GM12878 (cell line): ENCODE measurements around the gene FLAD1. TPM values are rescaled to one million over a fixed set of nuclear protein-coding genes. Genes with fewer than 3 reads are reported as not detected.

Experiments
- BCL11A ChIP-seq: IDR thresholded peaks from 2 replicates; pipeline ENCODE4 v1.6.1; 2011; ENCODE audit warnings: low read depth, low read length
- BMI1 ChIP-seq: fragments of 450-650 bp; IDR thresholded peaks from 2 replicates; pipeline ENCODE4 v1.6.1; 2016; ENCODE audit warnings: mild to moderate bottlenecking, moderate library complexity, borderline replicate concordance
- EED ChIP-seq: sonication (generic); IDR thresholded peaks from 2 replicates; pipeline ENCODE4 v1.6.1; 2016; ENCODE audit warnings: antibody characterized with exemption, low read depth
- ESRRA ChIP-seq: IDR thresholded peaks from 2 replicates; pipeline ENCODE4 v1.6.1; 2012; ENCODE audit warnings: mild to moderate bottlenecking, low read length, improper control_type of control experiment
- JUNB ChIP-seq: IDR thresholded peaks from 2 replicates; pipeline ENCODE4 v1.6.1; 2016; ENCODE audit warnings: antibody characterized with exemption, mild to moderate bottlenecking
- MXI1 ChIP-seq: fragments of 150-350 bp; IDR thresholded peaks from 2 replicates; pipeline ENCODE4 v1.6.1; 2011; ENCODE audit warnings: low read depth, mild to moderate bottlenecking, inconsistent platforms, low read length, improper control_type of control experiment
- NFXL1 ChIP-seq: fragments of 450-650 bp; IDR thresholded peaks from 2 replicates; pipeline ENCODE4 v1.6.1; 2017; ENCODE audit warnings: antibody characterized with exemption, mild to moderate bottlenecking, borderline replicate concordance
- NR2F1 ChIP-seq: fragments of 450-650 bp; conservative IDR thresholded peaks from 2 replicates; pipeline ENCODE4 v1.6.1; 2017; ENCODE audit warnings: mild to moderate bottlenecking
- POLR2AphosphoS2 ChIP-seq: IDR thresholded peaks from 2 replicates; pipeline ENCODE4 v1.6.1; 2011; ENCODE audit warnings: low read depth, mild to moderate bottlenecking, low read length, improper control_type of control experiment, moderate library complexity
- POU2F2 ChIP-seq: IDR thresholded peaks from 3 replicates; pipeline ENCODE4 v1.6.1; 2011; ENCODE audit warnings: low read depth, mild to moderate bottlenecking, low read length, borderline replicate concordance
- RAD51 ChIP-seq: fragments of 450-650 bp; IDR thresholded peaks from 2 replicates; pipeline ENCODE4 v1.6.1; 2016; ENCODE audit warnings: moderate library complexity, mild to moderate bottlenecking, inconsistent platforms
- RELA ChIP-seq: fragments of 450-650 bp; IDR thresholded peaks from 2 replicates; pipeline ENCODE4 v1.8.0; 2014; ENCODE audit warnings: borderline replicate concordance; ENCODE audit not compliant: partially characterized antibody
- RUNX3 ChIP-seq: IDR thresholded peaks from 2 replicates; pipeline ENCODE4 v1.6.1; 2012; ENCODE audit warnings: low read length, inconsistent platforms
- SRF ChIP-seq, 2 experiments: IDR thresholded peaks; 2 replicates each; pipeline ENCODE4 v1.6.1; 2011; ENCODE audit warnings: low read depth in 2 of 2, low read length in 2 of 2, mild to moderate bottlenecking in 1 of 2, moderate library complexity in 1 of 2
- STAT3 ChIP-seq: IDR thresholded peaks from 2 replicates; pipeline ENCODE4 v1.6.1; 2011; ENCODE audit warnings: low read depth, low read length, improper control_type of control experiment
- ZNF274 ChIP-seq: IDR thresholded peaks from one replicate; pipeline ENCODE4 v1.8.0; 2011; ENCODE audit not compliant: insufficient read length, insufficient read depth
- ZNF384 ChIP-seq: IDR thresholded peaks from 2 replicates; pipeline ENCODE4 v1.6.1; 2012; ENCODE audit warnings: low read depth, mild to moderate bottlenecking, low read length, improper control_type of control experiment, borderline replicate concordance
- polyA plus RNA-seq, 11 experiments: library from polyadenylated mRNA; depleted of rRNA in 4 of 11; unstranded in 6 of 11; stranded (reverse) in 5 of 11; fragments of >200 nt; fragmentation: Nextera tagmentation in 4 of 11; fragmentation: Illumina TruSeq in 1 of 11; extraction: Ambion mirVana in 4 of 11; extraction: Trizol in 1 of 11; gene quantifications; 1 replicate in 1 of 11; 2 replicates in 10 of 11; pipeline versions ENCODE4 v1.2.1 to v1.2.3, GENCODE V29; 2011 to 2016; ENCODE audit warnings: inconsistent platforms in 2 of 11, missing spikeins in 2 of 11, low read depth in 1 of 11
- total RNA-seq, 4 experiments: library from RNA; depleted of rRNA in 3 of 4; stranded (reverse); fragments of >200 nt in 3 of 4; fragmentation: Illumina TruSeq in 1 of 4; extraction: Trizol in 1 of 4; gene quantifications; 2 replicates each; pipeline versions ENCODE4 v1.2.1 to v1.2.3, GENCODE V29; 2013 to 2021
- TF ChIP-seq, protein P1 (sequence below): fragments of 450-650 bp; IDR thresholded peaks from 2 replicates; pipeline ENCODE4 v1.6.1; 2017; ENCODE audit warnings: mild to moderate bottlenecking, moderate library complexity
- TF ChIP-seq, protein P2 (sequence below): IDR thresholded peaks from 2 replicates; pipeline ENCODE4 v1.6.1; 2012; ENCODE audit warnings: low read depth, low read length, improper control_type of control experiment
- TF ChIP-seq, protein P3 (sequence below): fragments of 450-650 bp; IDR thresholded peaks from 2 replicates; pipeline ENCODE4 v1.6.1; 2014; ENCODE audit warnings: mild to moderate bottlenecking
- TF ChIP-seq, protein P4 (sequence below): IDR thresholded peaks from 2 replicates; pipeline ENCODE4 v1.6.1; 2011; ENCODE audit warnings: low read depth, low read length, improper control_type of control experiment, borderline replicate concordance

Gene FLAD1
- total and polyA plus RNA-seq, 10 of the 15 experiments (the other 5 are each of a cell fraction or from before 2014, with no cell fraction given) = 22.9 to 93.4 (median 56.6) TPM

DNA sequence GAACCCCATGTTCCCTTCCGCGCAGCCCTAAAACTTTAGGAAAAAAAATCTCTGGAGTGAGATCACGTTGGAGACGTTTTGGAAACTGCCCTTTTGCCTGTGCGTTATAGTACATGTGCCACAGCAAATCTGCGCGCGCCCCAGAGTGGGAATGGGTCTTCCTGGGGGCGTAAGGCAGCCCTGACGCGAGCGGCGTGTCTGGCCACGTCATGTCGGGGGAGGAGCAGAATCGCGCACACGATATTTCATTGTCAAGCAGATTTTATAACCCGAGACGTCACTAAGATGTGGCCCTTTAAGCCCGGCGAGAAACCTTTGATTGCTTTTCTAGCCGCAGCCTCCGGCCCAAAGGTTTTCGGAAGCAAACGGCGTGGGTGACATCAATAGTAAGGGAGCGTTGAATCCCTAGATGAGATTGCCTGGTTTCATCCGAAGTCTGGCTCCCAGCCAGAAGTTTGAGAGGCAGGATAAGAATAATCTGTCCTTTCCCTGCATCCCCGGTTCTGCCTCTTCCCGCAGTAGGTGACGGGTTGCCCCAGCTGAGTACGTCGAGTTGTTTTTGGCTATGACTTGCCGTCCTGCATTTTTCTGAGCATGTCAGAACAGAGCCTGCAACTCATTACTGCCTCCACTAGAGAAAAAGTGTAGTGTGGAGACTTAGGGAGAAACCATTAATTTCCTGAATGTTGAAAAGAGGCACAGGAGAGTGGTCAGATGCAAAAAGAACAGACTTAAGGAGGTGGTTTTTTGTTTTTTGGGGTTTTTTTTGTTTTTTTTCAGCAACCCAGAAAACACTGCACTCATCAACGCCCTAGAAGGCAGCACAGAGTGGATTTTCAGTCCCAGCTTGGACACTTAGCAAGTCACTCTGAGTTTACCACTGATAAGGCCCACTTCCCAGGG, 45.8 kb upstream of the FLAD1 start (continued):
- TF ChIP-seq MXI1 (peak; percentile 21), STAT3 (no peak), POLR2AphosphoS2 (no peak; the same call in 1 of the 2 replicates), RAD51 (no peak), NFXL1 (no peak), BMI1 (no peak), ZNF384 (peak; percentile 67; the same call in 1 of the 2 replicates), POU2F2 (no peak; the same call in 2 of the 3 replicates), ESRRA (no peak), NR2F1 (no peak), BCL11A (no peak; the same call in 1 of the 2 replicates), JUNB (peak; percentile 14; the same call in 1 of the 2 replicates), SRF (IDR thresholded peaks at IDR 0.05; ENCODE audit: low read depth in 2 of 2, low read length in 2 of 2) (no peak), ZNF274 (no peak), EED (peak; percentile 45; the same call in 1 of the 2 replicates), RELA (no peak), RUNX3 (no peak)
- TF ChIP-seq, protein P1, sequence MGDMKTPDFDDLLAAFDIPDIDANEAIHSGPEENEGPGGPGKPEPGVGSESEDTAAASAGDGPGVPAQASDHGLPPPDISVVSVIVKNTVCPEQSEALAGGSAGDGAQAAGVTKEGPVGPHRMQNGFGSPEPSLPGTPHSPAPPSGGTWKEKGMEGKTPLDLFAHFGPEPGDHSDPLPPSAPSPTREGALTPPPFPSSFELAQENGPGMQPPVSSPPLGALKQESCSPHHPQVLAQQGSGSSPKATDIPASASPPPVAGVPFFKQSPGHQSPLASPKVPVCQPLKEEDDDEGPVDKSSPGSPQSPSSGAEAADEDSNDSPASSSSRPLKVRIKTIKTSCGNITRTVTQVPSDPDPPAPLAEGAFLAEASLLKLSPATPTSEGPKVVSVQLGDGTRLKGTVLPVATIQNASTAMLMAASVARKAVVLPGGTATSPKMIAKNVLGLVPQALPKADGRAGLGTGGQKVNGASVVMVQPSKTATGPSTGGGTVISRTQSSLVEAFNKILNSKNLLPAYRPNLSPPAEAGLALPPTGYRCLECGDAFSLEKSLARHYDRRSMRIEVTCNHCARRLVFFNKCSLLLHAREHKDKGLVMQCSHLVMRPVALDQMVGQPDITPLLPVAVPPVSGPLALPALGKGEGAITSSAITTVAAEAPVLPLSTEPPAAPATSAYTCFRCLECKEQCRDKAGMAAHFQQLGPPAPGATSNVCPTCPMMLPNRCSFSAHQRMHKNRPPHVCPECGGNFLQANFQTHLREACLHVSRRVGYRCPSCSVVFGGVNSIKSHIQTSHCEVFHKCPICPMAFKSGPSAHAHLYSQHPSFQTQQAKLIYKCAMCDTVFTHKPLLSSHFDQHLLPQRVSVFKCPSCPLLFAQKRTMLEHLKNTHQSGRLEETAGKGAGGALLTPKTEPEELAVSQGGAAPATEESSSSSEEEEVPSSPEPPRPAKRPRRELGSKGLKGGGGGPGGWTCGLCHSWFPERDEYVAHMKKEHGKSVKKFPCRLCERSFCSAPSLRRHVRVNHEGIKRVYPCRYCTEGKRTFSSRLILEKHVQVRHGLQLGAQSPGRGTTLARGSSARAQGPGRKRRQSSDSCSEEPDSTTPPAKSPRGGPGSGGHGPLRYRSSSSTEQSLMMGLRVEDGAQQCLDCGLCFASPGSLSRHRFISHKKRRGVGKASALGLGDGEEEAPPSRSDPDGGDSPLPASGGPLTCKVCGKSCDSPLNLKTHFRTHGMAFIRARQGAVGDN = peak; percentile 41; the same call in 1 of the 2 replicates
- TF ChIP-seq, protein P2, sequence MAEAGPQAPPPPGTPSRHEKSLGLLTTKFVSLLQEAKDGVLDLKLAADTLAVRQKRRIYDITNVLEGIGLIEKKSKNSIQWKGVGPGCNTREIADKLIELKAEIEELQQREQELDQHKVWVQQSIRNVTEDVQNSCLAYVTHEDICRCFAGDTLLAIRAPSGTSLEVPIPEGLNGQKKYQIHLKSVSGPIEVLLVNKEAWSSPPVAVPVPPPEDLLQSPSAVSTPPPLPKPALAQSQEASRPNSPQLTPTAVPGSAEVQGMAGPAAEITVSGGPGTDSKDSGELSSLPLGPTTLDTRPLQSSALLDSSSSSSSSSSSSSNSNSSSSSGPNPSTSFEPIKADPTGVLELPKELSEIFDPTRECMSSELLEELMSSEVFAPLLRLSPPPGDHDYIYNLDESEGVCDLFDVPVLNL = peak; percentile 56; the same call in 1 of the 2 replicates
- TF ChIP-seq, protein P3, sequence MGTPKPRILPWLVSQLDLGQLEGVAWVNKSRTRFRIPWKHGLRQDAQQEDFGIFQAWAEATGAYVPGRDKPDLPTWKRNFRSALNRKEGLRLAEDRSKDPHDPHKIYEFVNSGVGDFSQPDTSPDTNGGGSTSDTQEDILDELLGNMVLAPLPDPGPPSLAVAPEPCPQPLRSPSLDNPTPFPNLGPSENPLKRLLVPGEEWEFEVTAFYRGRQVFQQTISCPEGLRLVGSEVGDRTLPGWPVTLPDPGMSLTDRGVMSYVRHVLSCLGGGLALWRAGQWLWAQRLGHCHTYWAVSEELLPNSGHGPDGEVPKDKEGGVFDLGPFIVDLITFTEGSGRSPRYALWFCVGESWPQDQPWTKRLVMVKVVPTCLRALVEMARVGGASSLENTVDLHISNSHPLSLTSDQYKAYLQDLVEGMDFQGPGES = no peak; the same call in 1 of the 2 replicates
- TF ChIP-seq, protein P4, sequence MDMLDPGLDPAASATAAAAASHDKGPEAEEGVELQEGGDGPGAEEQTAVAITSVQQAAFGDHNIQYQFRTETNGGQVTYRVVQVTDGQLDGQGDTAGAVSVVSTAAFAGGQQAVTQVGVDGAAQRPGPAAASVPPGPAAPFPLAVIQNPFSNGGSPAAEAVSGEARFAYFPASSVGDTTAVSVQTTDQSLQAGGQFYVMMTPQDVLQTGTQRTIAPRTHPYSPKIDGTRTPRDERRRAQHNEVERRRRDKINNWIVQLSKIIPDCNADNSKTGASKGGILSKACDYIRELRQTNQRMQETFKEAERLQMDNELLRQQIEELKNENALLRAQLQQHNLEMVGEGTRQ = no peak
